K562 (cell line): Measurements from ENCODE around the gene MTHFR. TPM values are rescaled to one million over a fixed set of nuclear protein-coding genes. Genes with fewer than 3 reads are reported as not detected.

Experiments
- ARHGAP35 ChIP-seq: fragments of 450-650 bp; IDR thresholded peaks from 2 replicates; pipeline ENCODE4 v1.6.1; 2018; ENCODE audit not compliant: partially characterized antibody
- CBFA2T2 ChIP-seq: fragments of 450-650 bp; conservative IDR thresholded peaks from 2 replicates; pipeline ENCODE4 v1.6.1; 2017; ENCODE audit warnings: mild to moderate bottlenecking
- ELF1 ChIP-seq: fragments of 200-800 bp; sonication (Bioruptor generic); IDR thresholded peaks from 2 replicates; pipeline ENCODE4 v1.6.1; 2016; ENCODE audit warnings: missing genetic modification characterization, missing compliant biosample characterization
- FOSL1 ChIP-seq: fragments of 200-800 bp; sonication (Bioruptor generic); conservative IDR thresholded peaks from 2 replicates; pipeline ENCODE4 v1.6.1; 2016; ENCODE audit warnings: missing genetic modification characterization, missing compliant biosample characterization
- HCFC1 ChIP-seq: IDR thresholded peaks from 2 replicates; pipeline ENCODE4 v1.6.1; 2012; ENCODE audit warnings: low read depth, low read length, improper control_type of control experiment
- NCOA6 ChIP-seq: fragments of 450-650 bp; IDR thresholded peaks from 2 replicates; pipeline ENCODE4 v1.6.1; 2017; ENCODE audit warnings: mild to moderate bottlenecking
- RBM22 ChIP-seq: fragments of 200-400 bp; formaldehyde crosslinking; IDR thresholded peaks from 2 replicates; pipeline ENCODE4 v1.6.1; 2018; ENCODE audit warnings: low read length, low read depth; ENCODE audit not compliant: poor library complexity, severe bottlenecking
- YY1 ChIP-seq, 3 experiments: IDR thresholded peaks; 2 replicates each; pipeline ENCODE4 v1.6.1; 2011; ENCODE audit warnings: low read length in 2 of 3, mild to moderate bottlenecking in 2 of 3, moderate library complexity in 2 of 3, borderline replicate concordance in 1 of 3, control low read depth in 1 of 3, low read depth in 1 of 3; ENCODE audit not compliant: insufficient read depth in 3 of 3, insufficient replicate concordance in 2 of 3, control insufficient read depth in 1 of 3, insufficient read length in 1 of 3; ENCODE audit errors: extremely low read depth in 1 of 3
- ZNF699 ChIP-seq: fragments of 250-450 bp; sonication (Bioruptor Pico); IDR thresholded peaks from 2 replicates; pipeline ENCODE4 v1.8.0; 2021; ENCODE audit warnings: mild to moderate bottlenecking, moderate library complexity; ENCODE audit not compliant: insufficient replicate concordance
- polyA plus RNA-seq, 8 experiments: library from polyadenylated mRNA; depleted of rRNA in 4 of 8; stranded (reverse) in 5 of 8; unstranded in 3 of 8; fragments of >200 nt; fragmentation: Nextera tagmentation in 2 of 8; fragmentation: Illumina TruSeq in 1 of 8; extraction: Ambion mirVana in 2 of 8; extraction: Trizol in 1 of 8; gene quantifications; 2 replicates each; pipeline versions ENCODE4 v1.2.1 to v1.2.3, GENCODE V29; 2011 to 2014; ENCODE audit warnings: inconsistent platforms in 1 of 8, missing spikeins in 1 of 8
- total RNA-seq, 7 experiments: library from RNA; depleted of rRNA in 6 of 7; stranded (reverse); fragments of >200 nt in 6 of 7; fragmentation: Illumina TruSeq in 2 of 7; extraction: Trizol in 2 of 7; gene quantifications; 2 replicates each; pipeline versions ENCODE4 v1.2.1 to v1.2.3, GENCODE V29; 2011 to 2021; ENCODE audit warnings: low replicate concordance in 1 of 7
- TF ChIP-seq, protein P1 (sequence below), 2 experiments: fragments of 450-650 bp in 1 of 2; IDR thresholded peaks; 2 replicates each; pipeline ENCODE4 v1.6.1; 2011 to 2017; ENCODE audit warnings: low read depth in 2 of 2, antibody characterized with exemption in 1 of 2, borderline replicate concordance in 1 of 2, low read length in 1 of 2, mild to moderate bottlenecking in 1 of 2, mixed read lengths in 1 of 2; ENCODE audit not compliant: control insufficient read depth in 1 of 2
- TF ChIP-seq, protein P2 (sequence below): sonication (generic); formaldehyde crosslinking; IDR thresholded peaks from 2 replicates; pipeline ENCODE4 v1.8.1; 2023; ENCODE audit warnings: mild to moderate bottlenecking, missing genetic modification reagents
- TF ChIP-seq, protein P3 (sequence below): fragments of 250-450 bp; sonication (Bioruptor Pico); IDR thresholded peaks from 2 replicates; pipeline ENCODE4 v1.9.0; 2021; ENCODE audit warnings: mild to moderate bottlenecking, inconsistent platforms
- TF ChIP-seq, protein P4 (sequence below): fragments of 450-650 bp; formaldehyde crosslinking; IDR thresholded peaks from 2 replicates; pipeline ENCODE4 v1.4.0; 2020; ENCODE audit warnings: mild to moderate bottlenecking
- TF ChIP-seq, protein P5 (sequence below), 3 experiments: IDR thresholded peaks in 2 of 3; conservative IDR thresholded peaks in 1 of 3; 2 replicates each; pipeline ENCODE4 v1.5.1; 2011 to 2012; ENCODE audit warnings: low read length in 3 of 3, mild to moderate bottlenecking in 3 of 3, control low read depth in 2 of 3, improper control_type of control experiment in 1 of 3, inconsistent platforms in 1 of 3, low read depth in 1 of 3, mixed read lengths in 1 of 3, moderate library complexity in 1 of 3; ENCODE audit not compliant: insufficient read depth in 2 of 3

The MTHFR gene
- total and polyA plus RNA-seq, 9 of the 15 experiments (the other 6 are each of a cell fraction or from before 2014, with no cell fraction given) = 5.0 to 104 (median 62.6) TPM

DNA sequence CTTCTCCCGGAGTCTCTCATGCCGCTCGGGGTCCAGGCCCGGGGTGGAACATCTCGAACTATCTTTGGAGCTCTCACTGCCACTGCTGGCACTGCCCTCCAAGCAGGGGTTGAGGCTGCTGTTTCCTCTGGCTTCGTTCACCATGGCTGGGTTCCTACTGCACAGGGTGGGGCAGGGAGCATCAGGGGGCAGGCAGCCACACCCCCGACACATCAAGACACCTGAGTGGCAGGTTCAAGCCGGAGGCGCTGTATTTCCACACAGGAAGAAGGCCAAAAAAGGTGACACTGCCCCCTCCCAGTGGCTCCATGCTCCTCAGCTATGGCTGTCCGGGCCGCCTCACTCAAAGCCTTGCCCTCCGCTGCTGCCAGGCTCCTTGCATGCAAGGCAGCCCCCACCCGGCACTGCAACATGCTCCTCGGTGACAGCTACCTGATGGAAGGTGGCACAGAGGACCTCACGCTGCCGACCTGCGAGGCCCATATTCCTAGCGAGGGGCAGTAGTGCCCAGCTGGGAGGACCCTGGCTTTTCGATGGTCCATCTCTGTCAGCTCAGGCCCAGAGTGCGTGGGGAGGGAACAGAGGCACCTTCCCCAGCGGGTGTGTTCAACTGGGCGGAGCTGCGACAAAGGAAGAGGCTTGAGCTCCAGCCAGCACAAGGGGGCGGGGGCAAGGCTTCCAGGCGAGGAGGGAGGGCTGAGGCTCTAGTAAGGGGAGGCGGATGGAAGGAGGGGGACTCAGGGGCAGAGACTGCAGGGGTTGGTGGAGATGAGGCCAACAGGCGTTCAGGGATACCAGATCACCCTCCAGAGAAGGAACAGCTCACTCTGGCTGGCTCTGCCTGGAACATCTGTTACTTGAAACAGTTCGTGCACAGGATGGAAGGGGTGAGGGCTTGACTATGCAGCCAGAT, 2.5 kb downstream of the MTHFR start (continued):
- TF ChIP-seq, protein P1, sequence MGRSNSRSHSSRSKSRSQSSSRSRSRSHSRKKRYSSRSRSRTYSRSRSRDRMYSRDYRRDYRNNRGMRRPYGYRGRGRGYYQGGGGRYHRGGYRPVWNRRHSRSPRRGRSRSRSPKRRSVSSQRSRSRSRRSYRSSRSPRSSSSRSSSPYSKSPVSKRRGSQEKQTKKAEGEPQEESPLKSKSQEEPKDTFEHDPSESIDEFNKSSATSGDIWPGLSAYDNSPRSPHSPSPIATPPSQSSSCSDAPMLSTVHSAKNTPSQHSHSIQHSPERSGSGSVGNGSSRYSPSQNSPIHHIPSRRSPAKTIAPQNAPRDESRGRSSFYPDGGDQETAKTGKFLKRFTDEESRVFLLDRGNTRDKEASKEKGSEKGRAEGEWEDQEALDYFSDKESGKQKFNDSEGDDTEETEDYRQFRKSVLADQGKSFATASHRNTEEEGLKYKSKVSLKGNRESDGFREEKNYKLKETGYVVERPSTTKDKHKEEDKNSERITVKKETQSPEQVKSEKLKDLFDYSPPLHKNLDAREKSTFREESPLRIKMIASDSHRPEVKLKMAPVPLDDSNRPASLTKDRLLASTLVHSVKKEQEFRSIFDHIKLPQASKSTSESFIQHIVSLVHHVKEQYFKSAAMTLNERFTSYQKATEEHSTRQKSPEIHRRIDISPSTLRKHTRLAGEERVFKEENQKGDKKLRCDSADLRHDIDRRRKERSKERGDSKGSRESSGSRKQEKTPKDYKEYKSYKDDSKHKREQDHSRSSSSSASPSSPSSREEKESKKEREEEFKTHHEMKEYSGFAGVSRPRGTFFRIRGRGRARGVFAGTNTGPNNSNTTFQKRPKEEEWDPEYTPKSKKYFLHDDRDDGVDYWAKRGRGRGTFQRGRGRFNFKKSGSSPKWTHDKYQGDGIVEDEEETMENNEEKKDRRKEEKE (IDR thresholded peaks at IDR 0.05; ENCODE audit: borderline replicate concordance in 1 of 2, control insufficient read depth in 1 of 2, low read depth in 2 of 2, low read length in 1 of 2) = no peak
- TF ChIP-seq ZNF699 (CRISPR knock-in tag) = no peak
- TF ChIP-seq, protein P2, sequence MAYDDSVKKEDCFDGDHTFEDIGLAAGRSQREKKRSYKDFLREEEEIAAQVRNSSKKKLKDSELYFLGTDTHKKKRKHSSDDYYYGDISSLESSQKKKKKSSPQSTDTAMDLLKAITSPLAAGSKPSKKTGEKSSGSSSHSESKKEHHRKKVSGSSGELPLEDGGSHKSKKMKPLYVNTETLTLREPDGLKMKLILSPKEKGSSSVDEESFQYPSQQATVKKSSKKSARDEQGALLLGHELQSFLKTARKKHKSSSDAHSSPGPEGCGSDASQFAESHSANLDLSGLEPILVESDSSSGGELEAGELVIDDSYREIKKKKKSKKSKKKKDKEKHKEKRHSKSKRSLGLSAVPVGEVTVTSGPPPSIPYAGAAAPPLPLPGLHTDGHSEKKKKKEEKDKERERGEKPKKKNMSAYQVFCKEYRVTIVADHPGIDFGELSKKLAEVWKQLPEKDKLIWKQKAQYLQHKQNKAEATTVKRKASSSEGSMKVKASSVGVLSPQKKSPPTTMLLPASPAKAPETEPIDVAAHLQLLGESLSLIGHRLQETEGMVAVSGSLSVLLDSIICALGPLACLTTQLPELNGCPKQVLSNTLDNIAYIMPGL (CRISPR knock-in tag) = peak; percentile 7; the same call in 1 of the 2 replicates
- TF ChIP-seq ARHGAP35 = no peak
- no peak for TF ChIP-seq HCFC1
- no peak for TF ChIP-seq CBFA2T2
- TF ChIP-seq, protein P3, sequence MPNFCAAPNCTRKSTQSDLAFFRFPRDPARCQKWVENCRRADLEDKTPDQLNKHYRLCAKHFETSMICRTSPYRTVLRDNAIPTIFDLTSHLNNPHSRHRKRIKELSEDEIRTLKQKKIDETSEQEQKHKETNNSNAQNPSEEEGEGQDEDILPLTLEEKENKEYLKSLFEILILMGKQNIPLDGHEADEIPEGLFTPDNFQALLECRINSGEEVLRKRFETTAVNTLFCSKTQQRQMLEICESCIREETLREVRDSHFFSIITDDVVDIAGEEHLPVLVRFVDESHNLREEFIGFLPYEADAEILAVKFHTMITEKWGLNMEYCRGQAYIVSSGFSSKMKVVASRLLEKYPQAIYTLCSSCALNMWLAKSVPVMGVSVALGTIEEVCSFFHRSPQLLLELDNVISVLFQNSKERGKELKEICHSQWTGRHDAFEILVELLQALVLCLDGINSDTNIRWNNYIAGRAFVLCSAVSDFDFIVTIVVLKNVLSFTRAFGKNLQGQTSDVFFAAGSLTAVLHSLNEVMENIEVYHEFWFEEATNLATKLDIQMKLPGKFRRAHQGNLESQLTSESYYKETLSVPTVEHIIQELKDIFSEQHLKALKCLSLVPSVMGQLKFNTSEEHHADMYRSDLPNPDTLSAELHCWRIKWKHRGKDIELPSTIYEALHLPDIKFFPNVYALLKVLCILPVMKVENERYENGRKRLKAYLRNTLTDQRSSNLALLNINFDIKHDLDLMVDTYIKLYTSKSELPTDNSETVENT (CRISPR knock-in tag) = no peak
- TF ChIP-seq, protein P4, sequence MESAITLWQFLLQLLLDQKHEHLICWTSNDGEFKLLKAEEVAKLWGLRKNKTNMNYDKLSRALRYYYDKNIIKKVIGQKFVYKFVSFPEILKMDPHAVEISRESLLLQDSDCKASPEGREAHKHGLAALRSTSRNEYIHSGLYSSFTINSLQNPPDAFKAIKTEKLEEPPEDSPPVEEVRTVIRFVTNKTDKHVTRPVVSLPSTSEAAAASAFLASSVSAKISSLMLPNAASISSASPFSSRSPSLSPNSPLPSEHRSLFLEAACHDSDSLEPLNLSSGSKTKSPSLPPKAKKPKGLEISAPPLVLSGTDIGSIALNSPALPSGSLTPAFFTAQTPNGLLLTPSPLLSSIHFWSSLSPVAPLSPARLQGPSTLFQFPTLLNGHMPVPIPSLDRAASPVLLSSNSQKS (CRISPR knock-in tag) = no peak
- no peak; the same call in 1 of the 2 replicates for TF ChIP-seq FOSL1
- no peak for TF ChIP-seq ELF1 (tag)
- TF ChIP-seq, protein P5, sequence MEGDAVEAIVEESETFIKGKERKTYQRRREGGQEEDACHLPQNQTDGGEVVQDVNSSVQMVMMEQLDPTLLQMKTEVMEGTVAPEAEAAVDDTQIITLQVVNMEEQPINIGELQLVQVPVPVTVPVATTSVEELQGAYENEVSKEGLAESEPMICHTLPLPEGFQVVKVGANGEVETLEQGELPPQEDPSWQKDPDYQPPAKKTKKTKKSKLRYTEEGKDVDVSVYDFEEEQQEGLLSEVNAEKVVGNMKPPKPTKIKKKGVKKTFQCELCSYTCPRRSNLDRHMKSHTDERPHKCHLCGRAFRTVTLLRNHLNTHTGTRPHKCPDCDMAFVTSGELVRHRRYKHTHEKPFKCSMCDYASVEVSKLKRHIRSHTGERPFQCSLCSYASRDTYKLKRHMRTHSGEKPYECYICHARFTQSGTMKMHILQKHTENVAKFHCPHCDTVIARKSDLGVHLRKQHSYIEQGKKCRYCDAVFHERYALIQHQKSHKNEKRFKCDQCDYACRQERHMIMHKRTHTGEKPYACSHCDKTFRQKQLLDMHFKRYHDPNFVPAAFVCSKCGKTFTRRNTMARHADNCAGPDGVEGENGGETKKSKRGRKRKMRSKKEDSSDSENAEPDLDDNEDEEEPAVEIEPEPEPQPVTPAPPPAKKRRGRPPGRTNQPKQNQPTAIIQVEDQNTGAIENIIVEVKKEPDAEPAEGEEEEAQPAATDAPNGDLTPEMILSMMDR (IDR thresholded peaks at IDR 0.05 in 2 of 3, conservative IDR thresholded peaks at IDR 0.05 in 1 of 3; ENCODE audit: insufficient read depth in 2 of 3, low read depth in 1 of 3, low read length in 3 of 3) = no peak
- TF ChIP-seq YY1 (IDR thresholded peaks at IDR 0.05; ENCODE audit: borderline replicate concordance in 1 of 3, control insufficient read depth in 1 of 3, extremely low read depth in 1 of 3, insufficient read depth in 3 of 3, insufficient read length in 1 of 3, insufficient replicate concordance in 2 of 3, low read depth in 1 of 3, low read length in 2 of 3) = peak in 1 of 3 experiments; percentile 17
- no peak for TF ChIP-seq RBM22
- no peak for TF ChIP-seq NCOA6
